Sigmoid colon (tissue), 3 donors: ENCODE measurements around the gene SF3A1.

Experiments
- CTCF ChIP-seq, 4 experiments: fragments of 450-650 bp in 3 of 4; fragments of 200-600 bp in 1 of 4; IDR thresholded peaks; one replicate each; pipeline ENCODE4 v1.5.1; 2016 to 2019; ENCODE audit warnings: antibody characterized with exemption in 4 of 4, mild to moderate bottlenecking in 3 of 4, moderate library complexity in 2 of 4
- POLR2A ChIP-seq, 2 donors: fragments of 450-650 bp; IDR thresholded peaks; one replicate each; pipeline ENCODE4 v1.6.1; 2016; ENCODE audit warnings: antibody characterized with exemption in 2 of 2, mild to moderate bottlenecking in 2 of 2, moderate library complexity in 2 of 2

GRCh38 chr22:30285176-30285845 is 71.4 kb downstream of the SF3A1 start:
- no peak for TF ChIP-seq CTCF (IDR thresholded peaks at IDR 0.05)
- TF ChIP-seq POLR2A (IDR thresholded peaks at IDR 0.05): no peak
